AG10803 (cell line): ENCODE results near the gene CADPS2.

ENCODE experiments used
- DNase-seq: peaks from one replicate; pipeline ENCODE4 v3.0.0; 2010; ENCODE audit warnings: low read depth
- H3K4me3 ChIP-seq: 2 replicates; pipeline ENCODE4 v1.5.1; 2011; ENCODE audit warnings: mild to moderate bottlenecking, low read length, control low read depth
- TF ChIP-seq, protein P1 (sequence below): conservative IDR thresholded peaks from 2 replicates; pipeline ENCODE4 v1.5.1; 2011; ENCODE audit warnings: mild to moderate bottlenecking, low read length, control low read depth, inconsistent platforms

The CADPS2 gene

DNA sequence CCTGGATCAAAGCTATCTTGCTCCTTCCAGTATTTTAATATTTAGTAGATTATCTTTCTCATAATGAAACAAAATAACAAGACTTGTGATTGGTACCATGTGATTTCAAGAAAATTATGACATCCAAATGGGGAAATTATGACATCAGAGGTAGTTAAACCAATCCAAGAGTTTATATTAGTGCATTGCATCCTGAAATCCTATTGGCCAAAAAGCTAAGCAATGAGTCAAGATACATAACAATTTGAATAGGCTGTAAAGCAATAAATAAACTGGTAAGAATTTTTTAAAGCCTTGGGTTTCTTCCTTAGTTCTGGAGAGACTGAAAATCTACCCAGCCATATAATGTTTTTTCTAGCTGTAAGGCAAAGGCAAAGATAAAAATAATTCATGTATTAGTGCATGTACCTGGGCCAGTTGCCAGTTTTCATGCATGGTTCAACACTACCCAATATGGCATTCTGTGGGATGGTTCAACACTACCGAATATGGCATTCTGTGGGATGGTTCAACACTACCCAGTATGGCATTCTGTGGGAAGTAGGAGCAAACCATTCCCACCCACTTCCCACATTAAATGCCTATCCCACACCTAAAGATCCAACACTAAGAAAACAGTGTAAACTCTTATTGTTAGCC is 183.3 kb downstream of the CADPS2 start, which contains the start of gene RNF148:
RNF148 (minus strand) TSS at position 51 of the 639 bp plus-strand sequence. CDS start 172 bp downstream, outside the sequence.
- H3K4me3 ChIP-seq: no peak within 1 kb of the TSS
- TF ChIP-seq, protein P1, sequence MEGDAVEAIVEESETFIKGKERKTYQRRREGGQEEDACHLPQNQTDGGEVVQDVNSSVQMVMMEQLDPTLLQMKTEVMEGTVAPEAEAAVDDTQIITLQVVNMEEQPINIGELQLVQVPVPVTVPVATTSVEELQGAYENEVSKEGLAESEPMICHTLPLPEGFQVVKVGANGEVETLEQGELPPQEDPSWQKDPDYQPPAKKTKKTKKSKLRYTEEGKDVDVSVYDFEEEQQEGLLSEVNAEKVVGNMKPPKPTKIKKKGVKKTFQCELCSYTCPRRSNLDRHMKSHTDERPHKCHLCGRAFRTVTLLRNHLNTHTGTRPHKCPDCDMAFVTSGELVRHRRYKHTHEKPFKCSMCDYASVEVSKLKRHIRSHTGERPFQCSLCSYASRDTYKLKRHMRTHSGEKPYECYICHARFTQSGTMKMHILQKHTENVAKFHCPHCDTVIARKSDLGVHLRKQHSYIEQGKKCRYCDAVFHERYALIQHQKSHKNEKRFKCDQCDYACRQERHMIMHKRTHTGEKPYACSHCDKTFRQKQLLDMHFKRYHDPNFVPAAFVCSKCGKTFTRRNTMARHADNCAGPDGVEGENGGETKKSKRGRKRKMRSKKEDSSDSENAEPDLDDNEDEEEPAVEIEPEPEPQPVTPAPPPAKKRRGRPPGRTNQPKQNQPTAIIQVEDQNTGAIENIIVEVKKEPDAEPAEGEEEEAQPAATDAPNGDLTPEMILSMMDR: no peak
- DNase-seq: no peak

GRCh38 chr7:122699017-122699416 is 187.2 kb downstream of the CADPS2 start, which contains the start of gene RNF133:
Gene RNF133 (minus strand): TSS chr7:122699117. CDS start chr7:122698918, 199 bp downstream.
- H3K4me3 ChIP-seq: no peak within 1 kb of the TSS
- no peak for DNase-seq
- TF ChIP-seq, protein P1: no peak

GRCh38 chr7:122695816-122696215 is 190.4 kb downstream of the CADPS2 start:
- DNase-seq: no peak
- TF ChIP-seq, protein P1: no peak
- H3K4me3 ChIP-seq: no peak overlapping the region

DNA sequence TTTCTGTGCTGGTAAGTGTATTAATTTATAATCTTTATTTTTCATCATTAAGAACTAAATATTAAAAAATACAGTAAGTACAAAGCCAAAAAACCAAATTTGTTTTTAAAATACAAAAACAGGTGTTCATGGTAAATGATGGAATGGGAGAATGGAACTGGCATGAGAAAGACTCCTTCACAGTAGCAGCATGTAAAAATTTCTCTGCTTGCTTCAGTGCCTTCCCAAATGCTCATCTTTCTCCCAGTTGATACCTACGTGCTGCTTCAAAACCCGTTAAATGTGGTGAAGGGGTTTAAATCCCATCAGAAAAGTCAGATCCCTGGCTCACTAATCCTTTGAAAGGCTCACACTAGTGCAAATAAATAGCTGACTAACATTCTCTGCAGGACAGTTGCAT is 191.6 kb downstream of the CADPS2 start:
- TF ChIP-seq, protein P1: no peak
- no peak overlapping the region for H3K4me3 ChIP-seq
- no peak for DNase-seq

- no peak overlapping the region for H3K4me3 ChIP-seq
- TF ChIP-seq, protein P1: no peak
- DNase-seq: no peak
Observed at GRCh38 chr7:122692769-122693309, 193.4 kb downstream of the CADPS2 start.

GRCh38 chr7:122691569-122692235 is 194.6 kb downstream of the CADPS2 start:
- no peak for DNase-seq
- TF ChIP-seq, protein P1: no peak
- no peak overlapping the region for H3K4me3 ChIP-seq
